HCT116 (cell line): ENCODE measurements around the gene OR10K2.

Experiments
- CTCF ChIP-seq, 3 experiments: fragments of 200-600 bp in 1 of 3; sonication (generic) in 1 of 3; IDR thresholded peaks in 2 of 3; conservative IDR thresholded peaks in 1 of 3; 2 replicates each; pipeline ENCODE4 v1.5.1; 2012 to 2017; ENCODE audit warnings: low read depth in 2 of 3, low read length in 2 of 3, antibody characterized with exemption in 1 of 3, borderline replicate concordance in 1 of 3, control low read depth in 1 of 3, mild to moderate bottlenecking in 1 of 3, mixed read lengths in 1 of 3, mixed run types in 1 of 3, moderate library complexity in 1 of 3; ENCODE audit not compliant: insufficient read depth in 1 of 3
- ELF1 ChIP-seq: IDR thresholded peaks from 2 replicates; pipeline ENCODE4 v1.6.1; 2012; ENCODE audit warnings: low read depth, borderline replicate concordance
- EZH2 ChIP-seq: fragments of 200-600 bp; sonication (generic); IDR thresholded peaks from 2 replicates; pipeline ENCODE4 v1.6.1; 2017; ENCODE audit warnings: antibody characterized with exemption, mixed run types
- POLR2A ChIP-seq: IDR thresholded peaks from 2 replicates; pipeline ENCODE4 v1.7.0; 2011; ENCODE audit warnings: borderline replicate concordance; ENCODE audit not compliant: insufficient read depth, insufficient read length; ENCODE audit errors: extremely low read depth
- POLR2AphosphoS5 ChIP-seq: IDR thresholded peaks from 2 replicates; pipeline ENCODE4 v1.6.1; 2011; ENCODE audit warnings: mild to moderate bottlenecking, low read depth, low read length, moderate library complexity
- RAD21 ChIP-seq: IDR thresholded peaks from 2 replicates; pipeline ENCODE4 v1.6.1; 2012; ENCODE audit warnings: low read depth, mild to moderate bottlenecking
- SIN3A ChIP-seq: IDR thresholded peaks from 2 replicates; pipeline ENCODE4 v1.6.1; 2012; ENCODE audit warnings: low read depth
- ZBTB33 ChIP-seq: IDR thresholded peaks from 2 replicates; pipeline ENCODE4 v1.6.1; 2011; ENCODE audit warnings: mild to moderate bottlenecking, low read length, moderate library complexity; ENCODE audit not compliant: insufficient replicate concordance; ENCODE audit errors: extremely low read depth
- ZNF274 ChIP-seq: fragments of 200-500 bp; sonication (Bioruptor generic); IDR thresholded peaks from 2 replicates; pipeline ENCODE4 v1.6.1; 2014; ENCODE audit warnings: mild to moderate bottlenecking, low read depth, low read length, inconsistent platforms
- TF ChIP-seq, protein P1 (sequence below): IDR thresholded peaks from 2 replicates; pipeline ENCODE4 v1.6.1; 2012
- TF ChIP-seq, protein P2 (sequence below): IDR thresholded peaks from 2 replicates; pipeline ENCODE4 v1.6.1; 2012; ENCODE audit warnings: low read depth

DNA sequence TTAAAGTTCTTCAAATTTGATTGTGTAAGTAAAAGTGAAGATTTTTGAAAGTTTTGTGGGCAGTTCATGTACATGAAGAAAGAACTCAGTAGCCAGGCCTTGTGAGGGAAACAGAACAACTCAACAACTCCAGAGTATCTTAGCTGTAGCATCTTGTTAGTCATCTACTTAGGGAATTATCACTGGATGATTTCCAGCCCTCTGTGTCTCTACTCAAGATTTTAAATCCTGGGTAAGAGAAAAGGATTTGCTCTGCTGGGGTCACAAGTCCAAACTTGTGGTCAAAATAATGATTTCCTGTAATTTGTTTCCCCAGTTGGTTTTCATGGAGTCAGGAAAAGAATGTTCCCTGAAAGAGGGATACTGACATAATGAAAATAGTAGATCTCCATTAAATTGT lies 34.9 kb downstream of the OR10K2 start:
- TF ChIP-seq ZNF274 (no peak), CTCF (IDR thresholded peaks at IDR 0.05 in 2 of 3, conservative IDR thresholded peaks at IDR 0.05 in 1 of 3; ENCODE audit: borderline replicate concordance in 1 of 3, insufficient read depth in 1 of 3, low read depth in 2 of 3, low read length in 2 of 3) (no peak), ELF1 (no peak), EZH2 (no peak), RAD21 (no peak), POLR2AphosphoS5 (no peak), SIN3A (no peak), POLR2A (no peak), ZBTB33 (no peak)
- TF ChIP-seq, protein P1, sequence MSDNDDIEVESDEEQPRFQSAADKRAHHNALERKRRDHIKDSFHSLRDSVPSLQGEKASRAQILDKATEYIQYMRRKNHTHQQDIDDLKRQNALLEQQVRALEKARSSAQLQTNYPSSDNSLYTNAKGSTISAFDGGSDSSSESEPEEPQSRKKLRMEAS, result no peak
- TF ChIP-seq, protein P2, sequence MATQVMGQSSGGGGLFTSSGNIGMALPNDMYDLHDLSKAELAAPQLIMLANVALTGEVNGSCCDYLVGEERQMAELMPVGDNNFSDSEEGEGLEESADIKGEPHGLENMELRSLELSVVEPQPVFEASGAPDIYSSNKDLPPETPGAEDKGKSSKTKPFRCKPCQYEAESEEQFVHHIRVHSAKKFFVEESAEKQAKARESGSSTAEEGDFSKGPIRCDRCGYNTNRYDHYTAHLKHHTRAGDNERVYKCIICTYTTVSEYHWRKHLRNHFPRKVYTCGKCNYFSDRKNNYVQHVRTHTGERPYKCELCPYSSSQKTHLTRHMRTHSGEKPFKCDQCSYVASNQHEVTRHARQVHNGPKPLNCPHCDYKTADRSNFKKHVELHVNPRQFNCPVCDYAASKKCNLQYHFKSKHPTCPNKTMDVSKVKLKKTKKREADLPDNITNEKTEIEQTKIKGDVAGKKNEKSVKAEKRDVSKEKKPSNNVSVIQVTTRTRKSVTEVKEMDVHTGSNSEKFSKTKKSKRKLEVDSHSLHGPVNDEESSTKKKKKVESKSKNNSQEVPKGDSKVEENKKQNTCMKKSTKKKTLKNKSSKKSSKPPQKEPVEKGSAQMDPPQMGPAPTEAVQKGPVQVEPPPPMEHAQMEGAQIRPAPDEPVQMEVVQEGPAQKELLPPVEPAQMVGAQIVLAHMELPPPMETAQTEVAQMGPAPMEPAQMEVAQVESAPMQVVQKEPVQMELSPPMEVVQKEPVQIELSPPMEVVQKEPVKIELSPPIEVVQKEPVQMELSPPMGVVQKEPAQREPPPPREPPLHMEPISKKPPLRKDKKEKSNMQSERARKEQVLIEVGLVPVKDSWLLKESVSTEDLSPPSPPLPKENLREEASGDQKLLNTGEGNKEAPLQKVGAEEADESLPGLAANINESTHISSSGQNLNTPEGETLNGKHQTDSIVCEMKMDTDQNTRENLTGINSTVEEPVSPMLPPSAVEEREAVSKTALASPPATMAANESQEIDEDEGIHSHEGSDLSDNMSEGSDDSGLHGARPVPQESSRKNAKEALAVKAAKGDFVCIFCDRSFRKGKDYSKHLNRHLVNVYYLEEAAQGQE, result no peak
